Vagina (tissue), 2 donors: Measurements from ENCODE around the gene NME9.

Source experiments
- POLR2AphosphoS5 ChIP-seq, 2 donors: sonication (generic); formaldehyde crosslinking; IDR thresholded peaks; one replicate each; pipeline ENCODE4 v1.9.0; 2017; ENCODE audit warnings: antibody characterized with exemption in 2 of 2, mild to moderate bottlenecking in 2 of 2, low read depth in 1 of 2; ENCODE audit not compliant: insufficient read depth in 1 of 2
- TF ChIP-seq, protein P1 (sequence below), 3 experiments: fragments of 450-650 bp in 2 of 3; fragments of 200-600 bp in 1 of 3; sonication (generic) in 1 of 3; IDR thresholded peaks; one replicate each; pipeline ENCODE4 v1.5.1; 2017 to 2019; ENCODE audit warnings: antibody characterized with exemption in 3 of 3, mild to moderate bottlenecking in 2 of 3, moderate library complexity in 2 of 3

DNA sequence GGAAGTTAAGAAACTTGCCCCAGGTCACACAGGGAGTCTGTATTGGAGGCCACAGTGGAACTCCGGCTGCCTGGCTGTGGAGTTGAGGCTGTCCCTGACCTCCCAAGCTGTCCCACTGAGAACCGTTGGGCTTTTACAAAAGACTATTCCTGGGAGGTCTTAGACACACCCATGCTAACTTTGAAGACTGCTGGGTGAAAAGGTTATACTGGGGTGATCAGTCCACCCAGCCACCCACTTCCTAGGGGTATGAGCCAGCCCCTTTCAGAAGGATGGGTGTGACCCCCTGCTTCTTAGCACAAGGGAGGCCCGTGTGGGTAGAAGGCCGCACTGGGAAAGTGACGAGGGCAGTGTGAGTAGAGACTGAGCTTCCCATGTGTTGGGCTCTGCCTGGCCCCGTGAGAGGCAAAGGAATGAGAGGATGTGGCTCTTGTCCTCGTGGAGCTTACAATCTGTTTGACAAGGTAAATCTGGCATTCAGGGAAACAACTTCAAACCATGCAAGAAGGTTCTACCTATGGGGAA lies 37.7 kb upstream of the NME9 start:
- TF ChIP-seq, protein P1, sequence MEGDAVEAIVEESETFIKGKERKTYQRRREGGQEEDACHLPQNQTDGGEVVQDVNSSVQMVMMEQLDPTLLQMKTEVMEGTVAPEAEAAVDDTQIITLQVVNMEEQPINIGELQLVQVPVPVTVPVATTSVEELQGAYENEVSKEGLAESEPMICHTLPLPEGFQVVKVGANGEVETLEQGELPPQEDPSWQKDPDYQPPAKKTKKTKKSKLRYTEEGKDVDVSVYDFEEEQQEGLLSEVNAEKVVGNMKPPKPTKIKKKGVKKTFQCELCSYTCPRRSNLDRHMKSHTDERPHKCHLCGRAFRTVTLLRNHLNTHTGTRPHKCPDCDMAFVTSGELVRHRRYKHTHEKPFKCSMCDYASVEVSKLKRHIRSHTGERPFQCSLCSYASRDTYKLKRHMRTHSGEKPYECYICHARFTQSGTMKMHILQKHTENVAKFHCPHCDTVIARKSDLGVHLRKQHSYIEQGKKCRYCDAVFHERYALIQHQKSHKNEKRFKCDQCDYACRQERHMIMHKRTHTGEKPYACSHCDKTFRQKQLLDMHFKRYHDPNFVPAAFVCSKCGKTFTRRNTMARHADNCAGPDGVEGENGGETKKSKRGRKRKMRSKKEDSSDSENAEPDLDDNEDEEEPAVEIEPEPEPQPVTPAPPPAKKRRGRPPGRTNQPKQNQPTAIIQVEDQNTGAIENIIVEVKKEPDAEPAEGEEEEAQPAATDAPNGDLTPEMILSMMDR (IDR thresholded peaks at IDR 0.05) = no peak
- no peak for TF ChIP-seq POLR2AphosphoS5 (IDR thresholded peaks at IDR 0.05; ENCODE audit: insufficient read depth in 1 of 2, low read depth in 1 of 2)
